GM10847 (cell line): ENCODE results near the gene RASSF5.

Experiments used
- POLR2A ChIP-seq: IDR thresholded peaks from 2 replicates; pipeline ENCODE4 v1.6.1; 2011; ENCODE audit not compliant: insufficient read length; ENCODE audit errors: extremely low read depth

The RASSF5 gene

DNA sequence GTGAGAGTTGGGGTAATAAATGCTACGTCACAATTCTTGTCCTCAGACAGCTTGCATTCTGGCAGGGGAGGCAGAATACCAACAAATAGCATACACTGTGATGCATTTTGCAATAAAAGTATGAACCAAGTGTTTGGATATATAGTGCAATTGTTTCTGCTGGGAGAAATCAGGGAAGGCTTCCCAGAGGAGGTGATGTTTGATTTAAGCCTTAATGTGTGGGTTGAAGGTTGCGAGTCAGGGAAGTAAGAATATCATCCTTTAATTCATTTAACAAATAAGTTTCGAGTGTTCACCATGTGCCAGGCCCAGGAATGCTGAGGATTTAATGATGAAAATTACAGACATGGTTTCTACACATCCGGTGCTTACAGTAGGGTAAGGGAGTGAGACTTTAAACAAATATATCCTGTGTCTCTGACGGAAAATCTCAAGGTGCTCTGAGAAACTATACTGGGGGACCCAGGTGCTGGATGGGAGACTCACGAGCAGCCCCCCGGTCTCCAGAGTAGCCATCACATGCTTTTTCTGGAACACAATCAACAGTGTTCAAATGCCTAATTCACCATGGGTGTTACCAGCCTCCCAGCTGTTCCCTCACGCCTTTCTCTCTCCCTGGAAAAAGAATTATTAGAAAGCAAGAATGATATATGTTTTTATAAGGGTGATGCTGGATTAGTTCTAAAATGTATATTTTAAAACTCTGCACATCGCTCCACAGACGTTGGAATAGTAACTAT is 31.7 kb downstream of the RASSF5 start:
- no peak for TF ChIP-seq POLR2A

DNA sequence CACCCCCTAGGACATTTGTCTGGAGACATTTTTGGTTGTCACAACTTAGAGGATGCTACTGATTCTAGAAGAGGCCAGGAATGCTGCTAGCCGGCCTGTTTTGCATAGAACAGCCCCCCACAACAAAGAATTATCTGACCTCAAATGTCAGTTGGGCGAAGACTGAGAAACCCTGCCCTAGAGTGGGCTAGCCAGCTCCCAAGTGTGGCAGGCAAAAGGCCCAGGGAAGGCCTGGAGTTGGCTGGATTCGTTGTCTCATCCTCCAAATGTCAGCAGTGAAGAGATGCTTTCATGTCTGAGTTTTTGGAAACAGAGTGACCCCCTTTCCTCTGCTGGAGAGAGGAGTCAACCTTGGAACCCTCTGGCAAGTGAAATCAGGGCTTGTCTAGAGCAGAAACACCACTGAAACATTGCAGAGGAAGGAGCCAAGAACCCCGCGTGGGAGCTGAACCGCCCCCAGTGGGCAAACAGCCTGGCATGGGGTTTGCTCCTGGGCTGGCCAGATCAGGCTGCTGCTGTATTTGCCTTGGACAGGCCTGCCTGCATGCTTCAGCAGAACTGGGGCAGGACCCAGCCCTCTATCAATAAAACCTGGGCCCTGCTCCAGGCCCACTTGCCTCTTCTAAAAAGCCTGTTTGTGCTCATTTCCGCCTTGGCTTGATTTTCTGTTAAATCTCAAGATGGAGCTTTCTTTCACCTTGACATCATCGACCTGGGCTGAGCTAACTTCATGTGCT is 32.9 kb downstream of the RASSF5 start:
- no peak for TF ChIP-seq POLR2A

DNA sequence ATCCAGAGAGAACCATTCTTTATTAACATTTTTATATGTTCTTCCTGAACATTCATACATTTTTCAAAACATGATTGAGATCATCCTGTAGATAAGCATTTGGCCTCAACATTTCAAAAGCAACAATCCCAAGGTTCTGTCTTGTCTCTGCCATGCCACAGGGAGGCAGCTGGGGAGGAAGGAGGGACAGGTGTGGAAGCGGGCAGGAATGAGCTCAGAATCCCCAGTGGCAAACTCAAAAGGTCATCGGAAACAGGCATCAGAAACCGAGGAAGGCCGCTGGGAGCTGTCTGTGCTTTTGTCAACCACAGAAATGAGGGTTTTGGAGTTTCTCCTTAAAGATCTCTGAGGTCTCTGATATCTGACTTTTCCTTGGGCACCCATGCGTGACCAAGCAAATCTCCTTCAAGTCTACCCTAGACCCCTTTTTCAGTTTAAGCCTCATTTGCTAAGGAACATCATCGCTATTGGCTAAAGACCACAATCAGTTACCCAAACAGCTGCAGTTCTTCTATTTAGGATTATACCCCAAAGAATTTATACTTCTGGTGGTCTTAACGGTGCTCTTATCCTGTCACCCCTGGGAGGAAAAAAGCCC is 34.0 kb downstream of the RASSF5 start:
- TF ChIP-seq POLR2A = no peak

DNA sequence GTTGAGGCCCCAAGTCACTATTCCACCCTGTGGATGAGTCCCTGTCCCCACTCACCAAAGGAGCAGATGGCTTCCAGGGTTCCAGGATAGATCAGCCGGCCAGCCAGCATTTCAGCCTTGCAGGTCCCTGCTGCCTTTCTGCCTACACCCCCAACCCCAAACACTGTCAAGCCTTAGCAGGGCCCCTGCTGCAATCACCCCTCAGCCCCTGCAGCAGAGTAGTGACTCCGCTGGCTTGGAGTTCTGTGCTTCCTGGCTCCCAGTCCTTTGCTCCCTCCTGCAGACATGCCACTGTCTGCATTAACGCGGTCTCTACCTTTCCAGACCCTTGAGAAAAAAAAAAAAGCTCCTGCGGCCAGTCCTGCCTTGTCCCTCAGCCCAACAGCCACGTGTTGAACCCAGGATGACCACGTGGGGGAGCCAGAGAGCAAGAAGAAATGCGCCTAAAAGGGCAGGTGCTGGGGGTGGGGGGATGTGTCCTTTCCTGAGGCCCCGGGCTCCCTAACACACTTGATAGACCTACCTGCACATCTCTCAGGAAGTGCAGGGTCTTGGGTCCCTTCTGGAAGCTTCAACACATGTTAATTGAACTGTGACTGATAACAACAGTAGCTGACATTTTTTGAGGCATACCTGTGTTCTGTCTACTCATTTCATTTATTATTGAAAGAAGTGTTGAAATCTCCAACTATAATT is 37.4 kb downstream of the RASSF5 start:
- TF ChIP-seq POLR2A = no peak

DNA sequence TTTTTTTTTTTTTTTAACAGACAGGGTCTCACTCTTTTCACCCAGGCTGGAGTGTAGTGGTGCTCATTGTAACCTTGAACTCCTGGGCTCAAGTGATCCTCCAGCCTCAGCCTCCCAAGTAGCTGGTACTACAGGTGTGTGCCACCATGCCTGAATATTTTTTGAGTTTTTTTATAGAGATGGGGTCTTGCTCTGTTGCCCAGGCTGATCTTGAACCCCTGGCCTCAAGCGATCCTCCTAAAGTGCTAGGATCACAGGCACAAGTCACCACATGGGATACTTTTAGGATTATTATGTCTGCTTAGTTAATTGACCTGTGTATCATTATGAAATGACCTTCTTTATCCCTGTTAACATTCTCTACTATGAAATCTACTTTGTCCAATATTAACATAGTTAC is 38.0 kb downstream of the RASSF5 start:
- TF ChIP-seq POLR2A = no peak

DNA sequence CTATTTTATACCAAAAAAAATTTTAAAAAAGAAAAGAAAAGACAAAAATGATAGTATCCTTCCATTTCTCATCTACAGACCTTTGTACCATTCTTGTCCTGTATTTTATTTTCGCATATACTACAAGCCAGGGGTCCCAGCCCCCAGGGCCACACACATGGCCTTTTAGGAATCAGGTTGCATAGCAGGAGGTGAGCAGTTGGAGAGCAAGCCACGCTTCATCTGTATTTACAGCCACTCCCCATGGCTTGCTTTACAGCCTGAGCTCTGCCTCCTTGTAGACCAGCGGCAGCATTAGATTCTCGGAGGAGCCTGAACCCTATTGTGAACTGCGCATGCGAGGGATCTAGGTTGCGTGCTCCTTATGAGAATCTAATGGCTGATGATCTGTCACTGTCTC is 39.8 kb downstream of the RASSF5 start:
- TF ChIP-seq POLR2A = no peak

DNA sequence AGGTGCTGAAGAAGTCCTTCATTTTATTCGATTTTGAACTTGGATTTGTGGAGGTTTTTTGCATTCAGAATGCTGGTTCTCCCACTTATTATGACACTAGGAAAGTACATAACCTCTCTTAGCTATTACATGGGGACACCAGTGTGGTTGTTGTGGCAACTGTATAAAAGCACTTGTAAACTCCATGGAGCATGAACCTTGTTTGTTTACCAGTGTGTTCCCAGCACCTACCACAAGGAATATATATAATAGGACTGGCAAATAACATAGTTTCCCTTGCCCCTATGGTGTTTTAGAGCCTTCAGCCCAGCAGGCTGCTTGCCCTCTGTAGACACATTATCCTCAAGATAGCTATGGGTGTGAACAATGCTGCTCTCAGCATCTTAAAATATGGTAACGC is 43.1 kb downstream of the RASSF5 start:
- no peak for TF ChIP-seq POLR2A

DNA sequence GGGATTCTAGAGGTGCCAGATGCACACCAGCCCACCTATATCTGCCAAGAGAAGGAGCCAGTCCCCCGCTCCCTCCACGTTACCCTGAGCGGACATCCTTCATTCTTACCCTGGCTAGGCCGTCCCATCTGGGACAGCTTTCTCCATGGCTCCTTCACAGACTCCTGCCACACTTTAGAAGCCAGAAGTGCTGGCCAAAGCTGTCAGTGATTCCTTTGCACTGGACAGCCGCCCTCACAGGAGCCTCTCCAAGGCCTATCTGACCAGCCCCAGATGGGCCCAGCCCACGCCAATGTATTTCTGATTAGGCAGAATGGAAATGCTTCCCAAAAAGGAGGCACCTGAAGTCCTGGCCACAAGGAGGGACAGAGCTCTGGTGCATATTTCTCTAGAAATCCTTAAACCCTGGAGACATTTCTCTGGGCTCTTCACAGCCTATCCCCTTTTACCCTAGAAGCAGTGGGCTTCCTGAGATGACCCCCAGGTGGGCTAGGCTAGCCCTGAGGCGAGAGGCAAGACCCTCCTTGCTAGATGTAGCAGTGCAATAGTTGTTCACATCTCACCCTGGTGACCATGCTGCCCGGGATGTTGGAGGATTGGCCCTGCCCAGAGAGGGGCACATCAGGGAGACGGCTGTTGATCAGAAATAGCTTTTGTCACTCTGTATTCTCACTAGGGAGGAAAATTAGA is 44.1 kb downstream of the RASSF5 start:
- no peak for TF ChIP-seq POLR2A

DNA sequence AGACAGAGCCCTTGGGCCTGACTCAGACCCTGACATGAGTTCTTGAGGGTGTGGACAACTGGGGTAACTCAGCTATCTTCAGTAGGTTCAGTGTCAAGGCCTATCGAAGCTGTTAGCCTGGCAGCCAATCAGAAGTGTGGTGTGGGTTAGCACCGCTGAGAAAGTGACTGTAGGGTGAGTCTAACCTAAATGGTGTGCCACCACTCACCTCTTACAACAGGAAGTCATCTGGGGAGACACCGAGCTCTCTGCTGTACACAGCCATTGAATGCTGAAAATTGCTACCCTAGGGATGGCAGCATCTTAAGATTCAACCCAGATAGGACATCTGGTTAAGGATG is 44.6 kb downstream of the RASSF5 start:
- TF ChIP-seq POLR2A = no peak

DNA sequence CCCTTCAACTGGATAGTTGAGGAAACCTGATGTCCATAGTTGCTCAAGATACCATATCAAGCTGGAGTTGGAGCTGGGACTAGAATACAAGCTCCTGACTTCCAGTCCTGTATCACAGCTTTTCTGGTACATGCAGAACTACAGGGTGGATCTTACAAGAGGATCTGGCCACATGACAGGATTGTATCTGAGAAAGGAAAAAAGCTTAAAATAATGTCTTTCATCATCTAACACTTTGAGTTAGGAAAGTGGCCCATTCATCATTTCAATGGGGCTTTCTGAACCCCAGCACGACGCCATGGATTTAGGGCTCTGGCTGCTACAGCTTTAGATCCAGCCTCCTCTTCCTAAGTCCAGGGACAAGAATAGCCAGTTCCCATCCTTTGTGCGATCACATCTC is 46.9 kb downstream of the RASSF5 start:
- no peak for TF ChIP-seq POLR2A

DNA sequence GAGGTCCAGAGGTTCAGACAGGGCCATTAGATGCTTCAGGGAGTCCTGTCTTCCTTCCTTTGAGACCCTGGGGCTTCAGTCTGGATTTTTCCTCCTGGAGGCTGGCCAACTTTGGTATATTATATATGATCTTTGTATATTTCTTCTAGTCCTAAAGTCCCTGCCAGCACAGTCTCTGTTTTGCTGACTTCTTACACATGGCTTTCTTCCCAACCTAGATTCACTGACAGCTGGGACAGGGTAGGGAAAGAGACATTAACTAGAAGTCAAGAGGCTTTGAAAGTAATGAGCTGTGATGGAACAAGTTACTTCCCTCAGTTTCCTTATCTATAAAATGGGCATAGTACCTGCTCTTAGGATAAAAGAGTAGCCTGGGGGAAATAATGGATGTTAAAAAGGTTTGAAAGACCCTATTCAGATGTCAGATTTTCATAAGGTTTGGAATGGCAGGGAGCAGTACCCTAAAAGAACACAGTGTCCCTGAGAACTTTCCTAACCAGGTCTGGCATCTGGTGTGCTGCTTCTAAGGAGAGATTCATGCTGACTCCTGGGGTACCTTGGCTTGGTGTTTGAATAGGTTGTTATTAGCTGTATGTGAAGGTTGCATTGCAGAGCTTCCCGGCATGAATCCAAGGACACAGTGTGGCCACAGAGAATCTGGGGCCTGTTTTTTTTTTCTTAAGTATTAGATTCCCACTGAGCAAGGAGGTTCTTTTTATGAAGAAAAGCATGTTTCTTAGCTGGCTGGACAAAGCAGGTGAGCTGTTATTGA is 47.6 kb downstream of the RASSF5 start:
- no peak for TF ChIP-seq POLR2A

DNA sequence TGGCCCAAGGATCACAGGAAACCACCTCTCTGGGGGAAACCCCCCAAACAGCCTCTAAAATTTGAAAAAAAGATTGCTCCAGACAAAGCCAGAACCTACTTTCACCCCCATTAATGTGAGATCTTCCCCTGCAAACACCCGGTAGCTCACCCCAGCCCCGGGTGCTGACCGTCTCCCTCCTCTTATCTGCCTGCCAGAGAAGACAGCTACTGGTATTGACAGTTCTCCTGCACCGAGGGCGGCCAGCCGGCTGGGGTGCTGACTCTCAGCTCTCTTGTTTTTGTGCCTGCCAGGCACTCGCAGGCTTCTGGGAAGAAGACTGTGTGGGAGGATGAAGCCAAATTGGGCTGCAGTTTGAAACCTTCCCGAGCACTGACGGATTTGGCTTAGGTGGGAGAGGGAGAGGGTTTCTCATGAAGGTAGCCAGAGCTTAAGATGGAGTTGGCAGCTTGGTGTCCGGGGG is 48.2 kb downstream of the RASSF5 start:
- no peak for TF ChIP-seq POLR2A

DNA sequence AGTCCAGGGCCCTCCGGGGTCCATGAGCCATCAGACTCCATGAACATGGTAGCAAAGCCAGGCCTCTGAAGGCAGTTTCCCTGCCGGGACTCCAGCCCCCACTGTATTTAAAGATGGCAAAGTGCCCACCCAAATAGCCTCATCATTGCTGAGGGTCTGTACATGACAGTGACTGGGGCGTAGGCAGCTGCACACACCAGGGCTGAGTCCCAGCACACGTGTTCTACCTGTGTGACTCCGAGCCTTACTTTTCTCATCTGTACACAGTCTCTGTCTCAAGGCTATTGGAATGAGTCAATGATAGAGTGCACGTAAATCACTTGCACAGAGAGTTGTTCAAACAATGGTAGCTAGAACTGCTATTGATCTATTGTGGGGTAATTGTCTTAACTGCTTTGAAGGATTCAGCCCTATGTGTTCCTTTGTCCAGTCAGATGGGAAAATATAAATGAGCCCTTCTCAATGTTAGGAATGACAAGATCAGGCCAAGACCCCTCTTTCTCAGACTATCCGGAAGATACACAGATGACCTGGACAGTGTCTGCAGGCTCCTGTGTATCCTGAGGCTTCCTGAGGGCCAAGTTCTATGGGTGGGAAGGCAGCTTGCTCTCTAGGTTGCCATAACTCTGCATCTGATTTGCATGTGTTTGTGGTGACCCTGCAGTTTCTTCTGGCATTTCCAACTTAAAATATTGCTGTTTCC is 48.9 kb downstream of the RASSF5 start:
- TF ChIP-seq POLR2A = no peak
